Epithelial cell of proximal tubule (primary cell): ENCODE data around the gene CORO2B. TPM values are rescaled to one million over a fixed set of nuclear protein-coding genes. Genes with fewer than 3 reads are reported as not detected.

Source experiments
- DNase-seq: peaks from one replicate; pipeline ENCODE4 v3.0.0-alpha.2; 2011; ENCODE audit warnings: low read depth
- H3K4me3 ChIP-seq: 2 replicates; pipeline ENCODE4 v1.5.1; 2011; ENCODE audit warnings: low read depth, mild to moderate bottlenecking, low read length
- total RNA-seq: library from RNA; depleted of rRNA; stranded (reverse); fragments of >200 nt; gene quantifications from 2 replicates; pipeline ENCODE4 v1.2.3, GENCODE V29; 2015
- TF ChIP-seq, protein P1 (sequence below): conservative IDR thresholded peaks from 2 replicates; pipeline ENCODE4 v1.5.1; 2012; ENCODE audit warnings: low read depth, mild to moderate bottlenecking, low read length

The CORO2B gene
- total RNA-seq, 1 donor from 2014 or later, result 18.3 TPM

DNA sequence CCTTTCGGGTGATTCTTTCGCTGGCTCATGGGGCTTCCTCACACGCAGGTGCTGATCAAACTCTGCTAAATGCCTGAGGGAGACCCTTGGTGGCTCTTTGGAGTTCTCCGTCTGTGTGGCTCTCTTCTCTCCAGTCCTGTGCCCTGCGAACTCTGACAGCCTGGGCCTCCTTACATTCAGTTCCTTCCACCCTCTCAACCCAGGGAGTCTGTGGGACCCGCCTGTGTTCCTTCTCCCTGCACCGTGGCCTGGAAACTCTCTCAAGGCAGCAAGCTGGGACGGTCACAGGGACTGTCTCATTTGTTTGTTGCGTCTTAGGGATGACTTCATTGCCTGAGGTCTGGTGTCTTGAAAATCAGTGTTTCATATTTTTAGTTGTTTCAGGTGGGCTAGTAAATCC lies 37.0 kb upstream of the CORO2B start:
- TF ChIP-seq, protein P1, sequence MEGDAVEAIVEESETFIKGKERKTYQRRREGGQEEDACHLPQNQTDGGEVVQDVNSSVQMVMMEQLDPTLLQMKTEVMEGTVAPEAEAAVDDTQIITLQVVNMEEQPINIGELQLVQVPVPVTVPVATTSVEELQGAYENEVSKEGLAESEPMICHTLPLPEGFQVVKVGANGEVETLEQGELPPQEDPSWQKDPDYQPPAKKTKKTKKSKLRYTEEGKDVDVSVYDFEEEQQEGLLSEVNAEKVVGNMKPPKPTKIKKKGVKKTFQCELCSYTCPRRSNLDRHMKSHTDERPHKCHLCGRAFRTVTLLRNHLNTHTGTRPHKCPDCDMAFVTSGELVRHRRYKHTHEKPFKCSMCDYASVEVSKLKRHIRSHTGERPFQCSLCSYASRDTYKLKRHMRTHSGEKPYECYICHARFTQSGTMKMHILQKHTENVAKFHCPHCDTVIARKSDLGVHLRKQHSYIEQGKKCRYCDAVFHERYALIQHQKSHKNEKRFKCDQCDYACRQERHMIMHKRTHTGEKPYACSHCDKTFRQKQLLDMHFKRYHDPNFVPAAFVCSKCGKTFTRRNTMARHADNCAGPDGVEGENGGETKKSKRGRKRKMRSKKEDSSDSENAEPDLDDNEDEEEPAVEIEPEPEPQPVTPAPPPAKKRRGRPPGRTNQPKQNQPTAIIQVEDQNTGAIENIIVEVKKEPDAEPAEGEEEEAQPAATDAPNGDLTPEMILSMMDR, result no peak
- no peak for DNase-seq

DNA sequence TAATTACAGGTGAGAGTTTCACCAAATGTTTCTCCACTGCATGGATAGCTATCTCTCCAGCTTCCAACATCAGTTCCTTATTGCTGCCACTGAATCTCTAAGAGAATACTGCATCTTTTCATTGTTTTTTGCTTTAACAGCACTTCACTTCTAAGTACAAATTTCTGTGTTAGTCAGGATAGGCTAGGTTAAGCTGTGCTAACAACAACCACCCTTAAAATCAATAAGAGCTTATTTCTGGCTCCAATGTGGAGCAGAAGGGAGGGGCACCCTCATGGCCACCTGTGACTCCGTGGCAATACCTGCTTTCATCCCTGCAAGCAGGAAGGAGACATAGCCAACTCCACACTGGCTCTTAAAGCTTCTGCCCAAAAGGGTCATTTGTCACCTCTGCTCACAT lies 36.4 kb upstream of the CORO2B start:
- TF ChIP-seq, protein P1, result no peak
- no peak overlapping the region for H3K4me3 ChIP-seq
- DNase-seq, result no peak

More for the DNA sequence above, 37.0 kb upstream of the CORO2B start:
- no peak overlapping the region for H3K4me3 ChIP-seq

DNA sequence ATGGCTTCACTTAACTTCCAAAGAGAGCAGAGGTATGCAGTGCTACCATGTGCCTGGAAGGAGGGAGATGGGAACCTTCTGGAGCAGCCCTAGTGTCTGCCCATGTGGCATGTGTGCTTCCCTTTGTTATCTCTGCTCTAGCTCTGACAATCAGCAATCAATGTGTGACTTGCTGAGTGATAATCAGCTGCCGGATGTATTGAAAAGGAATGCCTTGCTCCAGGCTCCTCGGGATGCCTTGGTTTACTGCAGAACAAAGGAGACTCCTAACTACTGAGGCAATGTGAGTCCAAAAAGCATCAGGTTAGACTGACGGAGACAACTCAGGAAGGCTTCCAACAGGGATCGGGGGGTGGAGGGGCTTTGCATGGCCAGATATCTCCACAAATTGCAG lies 36.0 kb upstream of the CORO2B start:
- no peak for DNase-seq
- TF ChIP-seq, protein P1, result no peak
- no peak overlapping the region for H3K4me3 ChIP-seq

DNA sequence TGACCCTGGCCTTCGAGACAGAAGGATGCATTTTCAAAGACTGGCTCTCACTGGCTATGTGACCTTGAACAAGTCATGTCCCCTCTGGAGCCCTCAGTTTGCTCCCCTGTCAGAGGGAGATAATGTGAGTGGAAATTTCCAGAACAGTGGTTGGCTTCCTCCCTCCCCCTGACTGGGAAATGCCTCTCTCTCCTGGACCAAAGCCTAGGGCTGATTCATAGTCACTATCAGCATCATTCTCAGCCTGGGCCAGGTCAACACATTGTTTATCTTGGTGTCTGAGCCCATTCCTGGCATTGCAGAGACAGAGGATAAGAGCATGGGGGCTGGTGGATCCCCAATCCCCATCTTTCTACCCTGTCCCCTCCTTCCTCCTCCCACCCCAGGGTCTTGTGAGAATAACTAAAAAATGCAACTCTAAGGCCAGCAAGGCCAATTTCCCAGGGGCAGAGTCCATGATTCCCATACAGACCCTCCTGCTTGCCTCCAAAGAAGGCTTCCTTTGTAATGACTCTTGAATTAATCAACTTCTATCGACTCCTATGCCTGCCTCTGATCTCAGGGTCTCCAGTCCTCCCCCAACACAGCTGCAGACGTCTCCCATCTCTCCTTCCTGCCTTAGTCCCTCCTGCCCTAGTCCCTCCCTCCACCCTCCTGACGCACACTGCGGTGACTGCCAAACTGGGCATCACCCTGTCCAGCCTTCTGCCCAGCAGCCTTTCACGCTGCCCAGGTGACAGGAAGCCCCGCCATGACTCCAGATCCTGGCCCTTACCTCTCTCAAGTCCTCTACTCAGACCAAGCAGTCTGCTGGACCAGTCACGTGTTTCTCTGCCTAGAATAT lies 35.4 kb upstream of the CORO2B start:
- no peak overlapping the region for H3K4me3 ChIP-seq
- TF ChIP-seq, protein P1, result no peak
- DNase-seq, result no peak

DNA sequence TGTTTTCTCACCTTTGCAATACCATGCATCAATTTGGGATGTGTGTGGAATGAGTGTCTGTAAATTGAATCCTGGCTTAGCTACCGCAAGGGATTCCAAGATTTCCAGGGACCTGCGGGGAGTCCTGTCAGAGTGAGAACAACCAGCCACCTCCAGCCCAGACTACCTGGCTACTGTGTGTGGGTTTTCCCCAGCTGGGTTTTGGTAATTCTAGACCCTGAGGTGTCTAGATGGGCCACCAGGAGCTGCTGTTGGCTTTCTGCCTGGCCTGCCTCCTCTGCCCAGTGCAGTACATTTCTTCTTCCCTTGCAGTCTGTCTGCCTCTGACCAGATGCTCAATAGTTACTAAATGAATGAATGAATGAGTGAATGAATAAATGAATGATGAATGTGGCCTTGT lies 32.5 kb upstream of the CORO2B start:
- DNase-seq, result no peak
- TF ChIP-seq, protein P1, result no peak
- no peak overlapping the region for H3K4me3 ChIP-seq

DNA sequence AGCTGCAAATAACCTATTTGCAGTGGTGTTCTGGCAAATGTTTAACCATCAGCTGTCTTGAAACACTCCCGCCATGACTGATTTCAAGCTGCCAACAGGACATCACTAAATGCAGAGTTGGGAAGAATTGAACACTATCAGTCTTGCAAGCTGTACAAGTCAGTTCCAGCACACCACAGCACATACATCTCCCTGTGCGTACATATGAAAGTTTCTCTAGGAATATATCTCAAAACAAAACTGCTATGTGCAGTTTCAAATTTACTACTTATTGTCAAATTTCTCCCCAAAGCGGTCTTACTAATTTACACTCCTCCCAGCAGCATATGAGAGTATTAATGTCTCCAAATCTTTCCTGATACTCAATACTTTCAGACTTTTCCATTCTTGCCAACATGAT lies 30.4 kb upstream of the CORO2B start:
- no peak for DNase-seq
- TF ChIP-seq, protein P1, result no peak
- no peak overlapping the region for H3K4me3 ChIP-seq

DNA sequence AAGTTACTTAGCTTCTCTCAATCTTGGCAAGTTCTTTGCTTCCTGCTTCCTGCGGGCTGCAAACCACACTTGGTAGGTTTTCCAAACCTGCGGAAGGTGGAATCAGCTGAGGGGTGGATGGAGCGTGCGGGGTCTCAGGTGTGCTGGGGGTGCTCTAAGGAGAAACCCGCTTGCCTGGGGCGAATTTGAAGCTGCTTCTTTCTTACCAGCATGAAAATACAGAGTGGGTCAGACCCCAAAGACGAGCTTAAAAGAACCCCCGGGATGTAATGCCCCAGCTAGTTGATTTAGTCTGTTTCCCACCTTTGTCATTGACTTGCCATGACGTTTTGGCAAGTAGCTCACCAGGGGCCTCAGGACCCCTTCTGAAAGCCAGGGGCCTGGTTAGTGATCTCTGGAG lies 28.8 kb upstream of the CORO2B start:
- no peak overlapping the region for H3K4me3 ChIP-seq
- no peak for DNase-seq
- TF ChIP-seq, protein P1, result no peak
